Measurements from ENCODE around the gene ADAMTS9.

GRCh38 chr3:64554096-64554920, 133.5 kb downstream of the ADAMTS9 start:
- TF ChIP-seq CREB1 (CRISPR knock-in tag; IDR thresholded peaks at IDR 0.05; ENCODE audit: low read depth) (no peak), EZH2 (IDR thresholded peaks at IDR 0.05; ENCODE audit: low read depth, unreplicated experiment) (no peak), POLR2AphosphoS5 (IDR thresholded peaks at IDR 0.05; ENCODE audit: low read depth) (no peak), CTCF (conservative IDR thresholded peaks at IDR 0.05; ENCODE audit: low read depth in 2 of 2) (no peak), STAT1 (IDR thresholded peaks at IDR 0.05; ENCODE audit: unreplicated experiment) (no peak), NANOG (IDR thresholded peaks at IDR 0.05; ENCODE audit: borderline replicate concordance) (no peak)
